GM23248 (cell line): ENCODE results near the gene KCNG2. TPM values are rescaled to one million over a fixed set of nuclear protein-coding genes. Genes with fewer than 3 reads are reported as not detected.

Source experiments
- DNase-seq: peaks from one replicate; pipeline ENCODE4 v3.0.0-alpha.2; 2015
- H2AFZ ChIP-seq: fragments of 200-600 bp; sonication (generic); 2 replicates; pipeline ENCODE4 v1.6.1; 2016; ENCODE audit warnings: antibody characterized with exemption
- H3F3A ChIP-seq: fragments of 200-600 bp; sonication (generic); 2 replicates; pipeline ENCODE4 v1.6.1; 2016; ENCODE audit warnings: mild to moderate bottlenecking, antibody characterized with exemption, mixed run types; ENCODE audit not compliant: insufficient read depth
- H3K27ac ChIP-seq: fragments of 200-600 bp; sonication (generic); 2 replicates; pipeline ENCODE4 v1.5.1; 2016; ENCODE audit warnings: mild to moderate bottlenecking
- H3K27me3 ChIP-seq: fragments of 200-600 bp; sonication (generic); replicated peaks from 2 replicates; pipeline ENCODE4 v1.6.1; 2016; ENCODE audit warnings: mild to moderate bottlenecking; ENCODE audit not compliant: insufficient read depth
- H3K36me3 ChIP-seq: fragments of 200-600 bp; sonication (generic); 2 replicates; pipeline ENCODE4 v1.6.1; 2016; ENCODE audit warnings: low read depth, mild to moderate bottlenecking
- H3K4me1 ChIP-seq: fragments of 200-600 bp; sonication (generic); 2 replicates; pipeline ENCODE4 v1.6.1; 2016; ENCODE audit warnings: mild to moderate bottlenecking; ENCODE audit not compliant: insufficient read depth
- H3K4me2 ChIP-seq: fragments of 200-600 bp; sonication (generic); one replicate; pipeline ENCODE4 v1.6.1; 2016; ENCODE audit warnings: mild to moderate bottlenecking; ENCODE audit not compliant: unreplicated experiment
- H3K4me3 ChIP-seq: fragments of 200-600 bp; sonication (generic); 2 replicates; pipeline ENCODE4 v1.5.1; 2016; ENCODE audit warnings: mild to moderate bottlenecking
- H3K79me2 ChIP-seq: fragments of 200-600 bp; sonication (generic); 2 replicates; pipeline ENCODE4 v1.6.1; 2016; ENCODE audit warnings: mild to moderate bottlenecking; ENCODE audit not compliant: insufficient read depth
- H3K9ac ChIP-seq: fragments of 200-600 bp; sonication (generic); 2 replicates; pipeline ENCODE4 v1.6.1; 2016; ENCODE audit warnings: mild to moderate bottlenecking
- H3K9me2 ChIP-seq: fragments of 200-600 bp; sonication (generic); 2 replicates; pipeline ENCODE4 v1.6.1; 2016; ENCODE audit warnings: mixed run types, mild to moderate bottlenecking, moderate library complexity; ENCODE audit not compliant: insufficient read depth
- H3K9me3 ChIP-seq: fragments of 200-600 bp; sonication (generic); one replicate; pipeline ENCODE4 v1.6.1; 2017; ENCODE audit warnings: low read depth
- H4K20me1 ChIP-seq: fragments of 200-600 bp; sonication (generic); 2 replicates; pipeline ENCODE4 v1.6.0; 2016; ENCODE audit not compliant: insufficient read depth
- EZH2 ChIP-seq: fragments of 200-600 bp; sonication (generic); IDR thresholded peaks from 2 replicates; pipeline ENCODE4 v1.6.1; 2018; ENCODE audit warnings: antibody characterized with exemption, mild to moderate bottlenecking; ENCODE audit not compliant: insufficient read depth, poor library complexity, severe bottlenecking
- EZH2phosphoT487 ChIP-seq: fragments of 200-600 bp; sonication (generic); IDR thresholded peaks from 2 replicates; pipeline ENCODE4 v1.6.1; 2018; ENCODE audit warnings: antibody characterized with exemption, moderate library complexity, mild to moderate bottlenecking, low read depth; ENCODE audit not compliant: insufficient read depth
- WGBS, 2 experiments: methylation state at CpG; one replicate each; pipeline ENCODE4 v1.1.6; 2015 to 2017; ENCODE audit warnings: low lambda C conversion rate in 2 of 2, low coverage in 1 of 2; ENCODE audit errors: missing lambda C conversion rate in 2 of 2; 5-methylcytosine and 5-hydroxymethylcytosine counted together
- in situ Hi-C: fragments of 300-500 bp; cut with MboI; formaldehyde crosslinking; loops from 2 replicates; pipeline ENCODE4 v1.15.0; 2020
- polyA plus RNA-seq: library from polyadenylated mRNA; unstranded; fragments of >200 nt; fragmentation: Nextera tagmentation; extraction: Ambion mirVana; gene quantifications from 2 replicates; pipeline ENCODE4 v1.2.1, GENCODE V29; 2016
- total RNA-seq: library from RNA; depleted of rRNA; stranded (reverse); fragments of >200 nt; shearing (Covaris generic); gene quantifications from 2 replicates; pipeline ENCODE4 v1.2.3, GENCODE V29; 2014

Gene KCNG2
- total and polyA plus RNA-seq, 2 experiments from 2014 or later = not detected

GRCh38 chr18:79806976-79807841 is 9.5 kb downstream of the KCNG2 start:
- Histone ChIP-seq H3F3A (no peaks in the 10 kb centered on the region), H3K79me2 (no peaks in the 10 kb centered on the region), H3K4me1 (no peaks in the 10 kb centered on the region), H2AFZ (no peak overlapping the region), H3K9me2 (no peaks in the 10 kb centered on the region), H3K4me2 (no peak overlapping the region), H3K9ac (no peak overlapping the region), H3K4me3 (no peak overlapping the region), H3K9me3 (no peaks in the 10 kb centered on the region), H3K36me3 (no peaks in the 10 kb centered on the region), H3K27me3 (peaks cover 20% of the 10 kb centered on the region; the same call in 1 of the 2 replicates), H4K20me1 (no peaks in the 10 kb centered on the region), H3K27ac (no peak overlapping the region)
- in situ Hi-C loops = no loop called here
- TF ChIP-seq EZH2phosphoT487 (no peak), EZH2 (no peak)
- WGBS, 2 experiments = 79 to 81% methylated on average over 34 to 43 of the region's 43 CpGs
- no peak for DNase-seq

GRCh38 chr18:79809482-79810192 is 11.9 kb downstream of the KCNG2 start:
- H3K9ac ChIP-seq = no peak overlapping the region
- H3K79me2 ChIP-seq = no peaks in the 10 kb centered on the region
- peaks cover 37% of the 10 kb centered on the region for H3K27me3 ChIP-seq
- H3K4me1 ChIP-seq = no peaks in the 10 kb centered on the region
- H3K36me3 ChIP-seq = no peaks in the 10 kb centered on the region
- H3K9me2 ChIP-seq = no peaks in the 10 kb centered on the region
- H3F3A ChIP-seq = no peaks in the 10 kb centered on the region
- DNase-seq = no peak
- whole genome bisulfite sequencing, 2 experiments = 77 to 83% methylated on average over 30 to 44 of the region's 44 CpGs
- in situ Hi-C loops = no loop called here
- H4K20me1 ChIP-seq = no peaks in the 10 kb centered on the region
- no peak overlapping the region for H3K27ac ChIP-seq
- H3K4me3 ChIP-seq = no peak overlapping the region
- H2AFZ ChIP-seq = no peak overlapping the region
- TF ChIP-seq EZH2 = no peak
- no peak for TF ChIP-seq EZH2phosphoT487
- H3K4me2 ChIP-seq = no peak overlapping the region
- no peaks in the 10 kb centered on the region for H3K9me3 ChIP-seq

- no peaks in the 10 kb centered on the region for H3K9me3 ChIP-seq
- no peak overlapping the region for H3K4me2 ChIP-seq
- no peaks in the 10 kb centered on the region for H4K20me1 ChIP-seq
- 48 to 56% methylated on average over 4 of the region's 4 CpGs for WGBS, 2 experiments
- H2AFZ ChIP-seq = no peak overlapping the region
- H3K27ac ChIP-seq = no peak overlapping the region
- DNase-seq = no peak
- H3K9ac ChIP-seq = no peak overlapping the region
- no peaks in the 10 kb centered on the region for H3F3A ChIP-seq
- H3K9me2 ChIP-seq = no peaks in the 10 kb centered on the region
- TF ChIP-seq EZH2phosphoT487 (no peak), EZH2 (no peak)
- no peaks in the 10 kb centered on the region for H3K4me1 ChIP-seq
- no peak overlapping the region for H3K4me3 ChIP-seq
- in situ Hi-C loops = no loop called here
- H3K79me2 ChIP-seq = no peaks in the 10 kb centered on the region
- peaks cover 43% of the 10 kb centered on the region for H3K27me3 ChIP-seq
- no peaks in the 10 kb centered on the region for H3K36me3 ChIP-seq
Measured at GRCh38 chr18:79812052-79812451, 14.3 kb downstream of the KCNG2 start.

- Histone ChIP-seq H4K20me1 (no peaks in the 10 kb centered on the region), H3K4me1 (no peaks in the 10 kb centered on the region), H3K4me2 (no peak overlapping the region), H3F3A (no peaks in the 10 kb centered on the region), H2AFZ (no peak overlapping the region), H3K4me3 (no peak overlapping the region), H3K9me2 (no peaks in the 10 kb centered on the region), H3K9me3 (no peaks in the 10 kb centered on the region), H3K27me3 (peaks cover 43% of the 10 kb centered on the region), H3K27ac (no peak overlapping the region), H3K36me3 (no peaks in the 10 kb centered on the region), H3K79me2 (no peaks in the 10 kb centered on the region), H3K9ac (no peak overlapping the region)
- in situ Hi-C loops = no loop called here
- 41 to 48% methylated on average over 7 of the region's 7 CpGs for WGBS, 2 experiments
- DNase-seq = no peak
- TF ChIP-seq EZH2 (no peak), EZH2phosphoT487 (no peak)
Measured at GRCh38 chr18:79814373-79814772, 16.6 kb downstream of the KCNG2 start.
